Left ventricle myocardium inferior (tissue), 1 donor: ENCODE results near the gene TMIGD2. TPM values are rescaled to one million over a fixed set of nuclear protein-coding genes. Genes with fewer than 3 reads are reported as not detected.

Experiments
- DNase-seq: peaks from one replicate; pipeline ENCODE4 v3.0.0-alpha.2; 2020
- H3K27ac ChIP-seq: fragments of 200-600 bp; replicated peaks from 2 replicates; pipeline ENCODE4 v1.8.0; 2021
- H3K27me3 ChIP-seq: fragments of 200-600 bp; 2 replicates; pipeline ENCODE4 v1.8.0; 2021; ENCODE audit warnings: low read depth
- H3K36me3 ChIP-seq: fragments of 200-600 bp; 2 replicates; pipeline ENCODE4 v1.8.0; 2021
- H3K4me1 ChIP-seq: fragments of 200-600 bp; 2 replicates; pipeline ENCODE4 v1.8.0; 2021
- H3K4me3 ChIP-seq: fragments of 200-600 bp; 2 replicates; pipeline ENCODE4 v1.8.0; 2021; ENCODE audit warnings: mild to moderate bottlenecking, moderate library complexity
- H3K9me3 ChIP-seq: fragments of 200-600 bp; replicated peaks from 2 replicates; pipeline ENCODE4 v1.8.0; 2021
- intact Hi-C: fragments of 100-400 bp; cut with micrococcal nuclease; formaldehyde crosslinking; loops from one replicate; pipeline ENCODE4 v1.11.0; 2022
- total RNA-seq: library from RNA; stranded (reverse); fragmentation: NEBNext Ultra II Directional; extraction: Animal tissue kit (Norgen Biotek cat#: 25700); gene quantifications from one replicate; pipeline ENCODE4 v1.2.1, GENCODE V29; 2021
- TF ChIP-seq, protein P1 (sequence below): fragments of 200-600 bp; IDR thresholded peaks from 2 replicates; pipeline ENCODE4 v1.8.0; 2021; ENCODE audit warnings: antibody characterized with exemption, mild to moderate bottlenecking, borderline replicate concordance
- donor health status: DM: no; HTN: yes; CAD: no; lungs with severe emphysema.

TMIGD2 gene
- total RNA-seq, 1 donor from 2014 or later: not detected

GRCh38 chr19:4264812-4265211 is 37.4 kb downstream of the TMIGD2 start:
- TF ChIP-seq, protein P1, sequence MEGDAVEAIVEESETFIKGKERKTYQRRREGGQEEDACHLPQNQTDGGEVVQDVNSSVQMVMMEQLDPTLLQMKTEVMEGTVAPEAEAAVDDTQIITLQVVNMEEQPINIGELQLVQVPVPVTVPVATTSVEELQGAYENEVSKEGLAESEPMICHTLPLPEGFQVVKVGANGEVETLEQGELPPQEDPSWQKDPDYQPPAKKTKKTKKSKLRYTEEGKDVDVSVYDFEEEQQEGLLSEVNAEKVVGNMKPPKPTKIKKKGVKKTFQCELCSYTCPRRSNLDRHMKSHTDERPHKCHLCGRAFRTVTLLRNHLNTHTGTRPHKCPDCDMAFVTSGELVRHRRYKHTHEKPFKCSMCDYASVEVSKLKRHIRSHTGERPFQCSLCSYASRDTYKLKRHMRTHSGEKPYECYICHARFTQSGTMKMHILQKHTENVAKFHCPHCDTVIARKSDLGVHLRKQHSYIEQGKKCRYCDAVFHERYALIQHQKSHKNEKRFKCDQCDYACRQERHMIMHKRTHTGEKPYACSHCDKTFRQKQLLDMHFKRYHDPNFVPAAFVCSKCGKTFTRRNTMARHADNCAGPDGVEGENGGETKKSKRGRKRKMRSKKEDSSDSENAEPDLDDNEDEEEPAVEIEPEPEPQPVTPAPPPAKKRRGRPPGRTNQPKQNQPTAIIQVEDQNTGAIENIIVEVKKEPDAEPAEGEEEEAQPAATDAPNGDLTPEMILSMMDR: no peak
- H3K27ac ChIP-seq: no peak overlapping the region
- H3K27me3 ChIP-seq: no peaks in the 10 kb centered on the region
- H3K4me1 ChIP-seq: no peaks in the 10 kb centered on the region
- peaks cover 92% of the 10 kb centered on the region for H3K36me3 ChIP-seq
- H3K9me3 ChIP-seq: no peaks in the 10 kb centered on the region
- DNase-seq: no peak
- no peak overlapping the region for H3K4me3 ChIP-seq
- intact Hi-C loops: no loop called here

DNA sequence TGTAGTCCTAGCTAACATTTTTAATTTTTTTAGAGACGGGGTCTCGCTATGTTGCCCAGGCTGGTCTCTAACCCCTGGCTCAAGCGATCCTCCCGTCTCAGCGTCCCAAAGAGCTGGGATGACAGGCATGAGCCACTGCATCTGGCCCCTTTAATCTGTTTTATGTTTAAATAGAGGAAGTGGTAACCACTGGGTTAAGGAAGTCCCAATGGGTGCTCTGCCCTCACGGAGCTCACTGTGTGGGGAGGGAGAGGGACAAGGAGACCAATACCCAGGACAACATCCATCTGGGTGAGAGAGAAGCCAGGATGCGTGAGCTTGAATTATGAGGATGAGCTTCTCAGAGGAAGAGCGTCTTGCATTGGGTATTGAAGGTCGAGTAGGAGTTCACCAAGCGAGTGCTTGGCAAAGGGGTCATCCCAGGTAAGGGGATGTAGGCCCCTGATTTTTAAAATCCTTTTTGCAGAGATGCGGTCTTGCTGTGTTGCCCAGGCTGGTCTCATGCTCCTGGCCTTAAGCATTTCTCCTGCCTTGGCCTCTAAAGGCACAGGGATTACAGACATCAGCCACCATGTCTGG is 41.5 kb downstream of the TMIGD2 start:
- no peaks in the 10 kb centered on the region for H3K27me3 ChIP-seq
- TF ChIP-seq, protein P1: no peak
- no peak overlapping the region for H3K4me3 ChIP-seq
- H3K4me1 ChIP-seq: no peaks in the 10 kb centered on the region
- DNase-seq: no peak
- no peak overlapping the region for H3K27ac ChIP-seq
- peaks cover 93% of the 10 kb centered on the region for H3K36me3 ChIP-seq
- H3K9me3 ChIP-seq: peaks cover 8% of the 10 kb centered on the region
- intact Hi-C loops: no loop called here

- no peaks in the 10 kb centered on the region for H3K4me1 ChIP-seq
- no peak overlapping the region for H3K4me3 ChIP-seq
- peaks cover 95% of the 10 kb centered on the region for H3K36me3 ChIP-seq
- intact Hi-C loops: no loop called here
- peaks cover 8% of the 10 kb centered on the region for H3K9me3 ChIP-seq
- no peak for DNase-seq
- H3K27ac ChIP-seq: no peak overlapping the region
- H3K27me3 ChIP-seq: no peaks in the 10 kb centered on the region
- TF ChIP-seq, protein P1: no peak
These were observed 44.0 kb downstream of the TMIGD2 start for GRCh38 chr19:4258181-4258580.

GRCh38 chr19:4257025-4257424 is 45.2 kb downstream of the TMIGD2 start:
- Histone ChIP-seq H3K4me1 (no peaks in the 10 kb centered on the region), H3K9me3 (peaks cover 8% of the 10 kb centered on the region), H3K4me3 (no peak overlapping the region), H3K36me3 (peaks cover 95% of the 10 kb centered on the region), H3K27me3 (no peaks in the 10 kb centered on the region), H3K27ac (no peak overlapping the region)
- no peak for DNase-seq
- intact Hi-C loops: no loop called here
- TF ChIP-seq, protein P1: no peak

DNA sequence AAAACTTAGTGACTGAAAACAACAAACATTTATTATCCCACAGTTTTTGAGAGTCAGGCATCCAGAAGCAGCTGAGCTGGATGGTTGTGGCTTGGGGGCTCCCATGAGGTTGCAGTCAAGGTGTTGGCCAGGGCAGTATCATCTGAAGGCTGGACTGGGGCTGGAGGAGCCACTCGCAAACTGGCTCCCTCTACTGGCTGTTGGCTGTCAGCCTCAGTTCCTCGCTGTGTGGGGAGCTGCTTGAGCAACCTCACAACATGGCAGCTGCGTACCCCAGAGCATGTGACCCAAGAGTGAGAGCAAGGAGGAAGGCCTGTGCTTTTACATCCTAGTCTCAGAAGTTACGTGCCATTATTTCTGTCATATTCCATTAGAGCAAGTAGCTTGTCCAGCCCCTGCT is 45.6 kb downstream of the TMIGD2 start:
- H3K4me1 ChIP-seq: no peaks in the 10 kb centered on the region
- TF ChIP-seq, protein P1: no peak
- no peak overlapping the region for H3K4me3 ChIP-seq
- peaks cover 95% of the 10 kb centered on the region for H3K36me3 ChIP-seq
- peaks cover 8% of the 10 kb centered on the region for H3K9me3 ChIP-seq
- DNase-seq: no peak
- H3K27me3 ChIP-seq: no peaks in the 10 kb centered on the region
- no peak overlapping the region for H3K27ac ChIP-seq
- intact Hi-C loops: no loop called here
